Activated CD4-positive, alpha-beta T cell treated with anti-CD3 and anti-CD28 coated beads for 4 hours (primary cell): ENCODE data around the gene PPP1R12B.
"Not testable (repeated sequence)": the region's sequence is repeated elsewhere in the genome, so short reads cannot be mapped to it uniquely, and the experiment has no call there.

Source experiments
- DNase-seq, 2 donors: peaks; one replicate each; pipeline ENCODE4 v3.0.0-alpha.2; 2020

Gene PPP1R12B

DNA sequence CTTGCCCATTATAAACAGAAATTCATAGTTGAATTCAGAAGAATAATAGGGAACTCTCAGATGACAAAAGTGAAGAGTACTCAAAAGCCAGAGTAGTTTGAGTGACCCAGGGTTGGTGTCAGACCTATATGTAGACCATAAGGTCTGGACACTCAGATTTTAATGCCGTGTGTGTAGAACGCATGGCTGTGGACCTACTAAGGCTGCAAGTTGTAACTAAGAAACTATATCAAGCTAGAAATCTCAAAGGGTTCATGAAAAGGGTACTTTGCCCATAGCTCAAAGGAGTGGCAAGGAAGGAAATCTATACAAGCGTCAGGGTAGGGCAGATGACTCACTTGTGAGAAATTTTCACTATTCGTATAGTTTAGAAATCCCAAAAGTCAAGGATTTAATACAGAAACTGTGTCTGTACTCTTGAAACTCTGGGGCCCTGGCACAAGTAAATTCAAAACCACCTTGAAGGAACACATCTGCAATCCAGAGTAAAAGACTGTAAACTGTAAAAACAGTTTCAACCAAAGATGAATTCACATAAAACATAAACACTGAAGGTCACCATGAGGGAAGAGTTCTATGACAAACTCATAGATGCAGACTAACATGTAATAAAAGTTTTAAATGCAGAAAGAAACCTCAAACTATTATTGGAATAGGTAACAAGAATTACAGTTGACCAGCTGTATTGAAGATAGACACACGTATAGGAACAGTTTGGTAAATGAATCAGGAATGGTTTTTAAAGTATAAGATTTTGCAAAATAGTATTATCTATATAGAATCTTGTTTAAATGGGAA lies 108.1 kb downstream of the PPP1R12B start:
- DNase-seq: not testable (repeated sequence)

DNA sequence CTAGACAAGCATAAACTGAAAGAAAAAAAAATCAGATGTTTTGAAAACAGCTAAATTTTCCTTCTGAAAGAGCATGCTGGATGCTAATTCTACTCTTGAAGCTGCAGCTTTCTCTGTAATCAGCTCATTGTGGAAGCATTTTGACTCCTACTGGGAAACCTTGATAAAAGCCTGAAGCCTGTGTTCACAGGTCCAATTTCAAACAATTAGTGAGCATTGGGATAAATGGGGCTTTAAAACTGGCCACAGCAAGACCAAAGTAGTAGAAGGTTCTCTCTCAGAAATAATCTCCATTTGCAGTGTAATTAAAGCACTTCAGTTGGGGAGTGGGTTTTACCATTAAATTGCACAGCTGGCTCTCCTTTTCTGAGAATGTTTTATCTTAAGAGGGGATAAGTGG lies 110.2 kb downstream of the PPP1R12B start:
- DNase-seq: not testable (repeated sequence)

DNA sequence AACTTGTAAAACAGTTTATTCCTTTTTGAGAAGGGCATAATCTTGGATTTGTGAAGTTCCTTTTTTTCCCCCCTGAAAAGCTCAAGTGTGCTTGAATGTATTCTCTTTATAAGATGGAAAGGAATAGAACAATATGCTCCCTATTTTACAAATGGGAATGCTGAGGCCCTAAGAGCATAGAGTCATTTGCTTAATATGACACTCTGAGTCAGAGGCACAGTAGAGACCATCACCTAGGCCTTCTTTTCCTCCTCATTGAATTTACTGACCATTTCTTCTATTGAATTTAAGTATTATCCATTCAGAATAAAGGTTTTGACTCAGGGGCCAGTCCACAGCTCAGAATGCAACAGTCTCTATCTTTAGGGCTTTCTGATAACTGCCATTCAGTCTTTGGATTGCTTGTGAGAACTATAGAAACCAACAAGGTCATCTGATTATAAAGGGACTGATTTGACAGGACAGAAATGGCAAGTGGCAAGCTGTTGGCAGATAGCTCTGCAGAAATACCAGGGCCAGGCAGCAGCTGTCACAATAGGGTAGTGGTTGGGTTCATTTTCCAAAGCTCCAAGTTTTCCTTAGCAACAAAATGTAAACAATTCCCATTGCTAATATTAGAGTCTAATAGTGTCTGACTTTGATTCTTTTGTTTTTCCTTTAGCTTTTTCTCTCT lies 111.1 kb downstream of the PPP1R12B start:
- DNase-seq: not testable (repeated sequence)

DNA sequence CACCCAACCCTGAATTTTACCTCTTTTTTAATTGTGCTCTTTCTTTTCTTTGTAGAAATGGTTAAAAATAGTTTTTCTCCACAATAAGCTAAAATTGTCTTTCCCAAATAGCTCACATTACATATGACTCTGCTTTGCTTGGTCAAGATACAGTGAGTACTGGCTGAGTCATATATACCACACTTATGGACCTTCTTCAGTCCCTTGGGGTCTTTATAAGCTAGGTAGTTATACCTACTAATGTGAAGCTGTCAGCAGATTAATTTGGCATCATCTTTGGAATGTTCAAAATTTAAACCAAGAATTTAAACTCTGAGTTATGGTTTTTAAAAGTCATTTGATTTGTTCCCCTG lies 111.6 kb downstream of the PPP1R12B start:
- not testable (repeated sequence) for DNase-seq

DNA sequence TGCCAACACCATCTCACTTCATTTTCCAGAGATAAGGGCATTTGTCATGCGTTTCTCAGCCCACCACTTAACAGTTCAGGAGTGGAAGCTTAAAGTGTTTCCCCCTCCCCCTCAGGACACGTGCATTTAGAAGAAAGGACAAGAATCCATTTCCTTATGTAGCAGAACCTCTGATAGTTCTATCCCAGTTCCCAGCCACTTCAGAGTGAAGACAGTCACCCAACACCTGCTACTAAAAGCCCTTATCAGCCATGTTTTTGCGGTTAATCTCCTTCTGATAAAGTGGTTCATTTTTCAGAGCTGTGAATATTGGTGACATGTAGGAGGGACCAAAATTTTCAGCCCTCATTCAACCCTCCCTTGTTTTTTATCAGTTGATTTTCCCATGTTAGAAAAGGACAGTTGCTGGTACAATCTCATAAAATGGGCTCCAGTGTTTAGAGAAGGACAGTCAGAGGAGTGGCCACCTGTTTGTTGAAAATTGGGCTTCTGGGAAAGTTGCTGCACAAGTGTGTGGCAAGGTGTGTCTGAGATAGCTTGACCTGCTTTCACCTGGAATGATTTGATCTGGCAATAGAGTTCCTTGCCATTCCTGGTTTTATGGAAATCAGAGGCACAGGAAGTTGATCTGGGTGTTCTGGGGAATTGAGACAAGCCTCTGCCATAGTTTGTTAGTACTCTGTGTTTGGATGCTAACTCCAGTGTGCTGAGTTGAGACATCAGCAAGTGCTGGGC lies 114.0 kb downstream of the PPP1R12B start:
- DNase-seq: no peak

DNA sequence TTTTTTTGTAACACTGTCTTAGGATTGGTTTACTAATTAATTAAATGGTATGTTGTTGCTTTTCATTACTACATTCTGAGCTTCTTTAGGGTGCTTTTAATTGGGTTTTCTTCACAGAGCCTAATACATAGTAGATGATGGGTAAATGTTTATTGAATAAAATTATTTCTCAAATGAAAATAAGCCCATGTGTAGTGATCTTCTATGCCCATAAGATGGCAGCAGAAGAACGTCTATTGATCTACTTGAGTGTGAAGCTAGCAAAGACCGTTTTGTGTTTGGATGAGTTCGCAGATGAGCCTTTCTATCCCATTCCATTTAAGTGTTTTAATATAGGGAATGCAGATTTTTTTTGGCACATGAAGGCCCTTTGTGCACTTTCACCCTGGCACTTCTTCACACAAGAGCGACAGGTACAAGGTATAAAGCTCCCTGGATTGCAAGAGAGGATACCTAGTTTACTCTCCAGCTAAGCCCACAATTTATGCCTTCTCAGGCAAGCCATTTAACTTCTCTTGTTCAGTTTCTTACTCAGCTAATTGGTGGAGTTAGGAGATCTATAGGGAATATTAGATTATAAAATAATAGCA lies 115.7 kb downstream of the PPP1R12B start:
- peak in 1 of 2 donors; percentile 9 for DNase-seq

DNA sequence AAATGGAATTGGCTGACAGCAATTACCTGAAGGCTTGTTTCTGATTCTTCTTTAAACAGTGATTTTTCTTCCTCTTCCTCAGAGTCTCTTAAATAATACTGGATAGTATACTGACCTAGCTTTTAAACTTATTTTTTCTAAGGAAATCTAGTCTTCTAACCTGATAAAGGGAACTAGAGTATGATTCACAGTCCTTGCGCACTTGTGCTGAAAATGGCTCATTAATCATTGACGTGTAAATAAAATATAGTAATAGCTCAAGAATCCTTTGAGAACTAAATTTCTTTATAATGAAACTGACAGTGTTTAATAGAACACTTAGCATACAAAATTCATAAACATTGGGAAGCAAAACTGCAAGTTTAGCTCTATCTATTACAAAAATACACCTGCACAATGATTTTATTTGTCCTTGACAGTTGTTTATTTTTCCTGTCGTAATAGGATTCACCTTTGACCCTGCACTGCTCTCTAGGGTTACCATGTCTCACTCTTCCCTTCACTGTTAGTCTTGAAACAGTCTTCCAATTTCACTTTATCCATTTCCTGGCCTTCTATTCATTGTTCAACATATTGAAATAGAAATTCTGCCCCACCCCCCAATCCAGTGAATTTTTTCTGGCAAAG lies 117.3 kb downstream of the PPP1R12B start:
- not testable (repeated sequence) for DNase-seq

DNA sequence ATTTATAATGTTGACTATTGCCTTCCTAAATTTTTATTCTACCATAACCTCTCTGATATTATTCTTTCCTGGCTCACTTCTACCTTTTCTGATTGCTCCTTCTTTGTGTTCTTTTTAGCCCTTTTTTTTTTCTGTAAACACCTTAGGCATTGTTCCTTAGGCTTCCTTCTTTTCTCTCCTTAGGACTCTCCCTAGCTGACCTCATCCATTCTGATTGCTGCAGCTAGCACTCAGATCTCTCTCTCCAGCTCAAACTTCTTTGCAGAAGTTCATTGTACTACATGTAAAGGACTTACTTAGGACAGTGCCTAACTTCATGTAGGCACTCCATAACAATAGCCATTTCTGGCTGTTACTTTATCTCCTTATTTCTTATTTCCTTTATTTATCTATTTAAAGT lies 117.8 kb downstream of the PPP1R12B start:
- not testable (repeated sequence) for DNase-seq

DNA sequence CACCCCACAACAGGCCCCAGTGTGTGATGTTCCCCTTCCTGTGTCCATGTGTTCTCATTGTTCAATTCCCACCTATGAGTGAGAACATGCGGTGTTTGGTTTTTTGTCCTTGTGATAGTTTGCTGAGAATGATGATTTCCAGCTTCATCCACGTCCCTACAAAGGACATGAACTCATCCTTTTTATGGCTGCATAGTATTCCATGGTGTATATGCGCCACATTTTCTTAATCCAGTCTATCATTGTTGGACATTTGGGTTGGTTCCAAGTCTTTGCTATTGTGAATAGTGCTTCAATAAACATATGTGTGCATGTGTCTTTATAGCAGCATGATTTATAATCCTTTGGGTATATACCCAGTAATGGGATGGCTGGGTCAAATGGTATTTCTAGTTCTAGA lies 118.9 kb downstream of the PPP1R12B start:
- DNase-seq: not testable (repeated sequence)

DNA sequence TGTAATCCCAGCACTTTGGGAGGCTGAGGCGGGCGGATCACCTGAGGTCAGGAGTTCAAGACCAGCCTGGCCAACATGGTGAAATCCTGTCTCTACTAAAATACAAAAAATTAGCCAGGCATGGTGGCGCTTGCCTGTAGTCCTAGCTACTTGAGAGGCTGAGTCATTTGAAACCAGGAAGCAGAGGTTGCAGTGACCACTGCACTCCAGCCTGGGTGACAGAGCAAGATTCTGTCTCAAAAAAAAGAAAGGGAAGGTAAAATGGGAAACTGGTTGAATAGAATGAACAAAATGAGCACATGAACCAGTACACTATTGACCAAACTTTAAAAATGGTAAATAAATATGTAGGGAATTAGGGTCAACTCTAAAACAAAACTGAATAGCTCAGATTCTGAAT lies 120.2 kb downstream of the PPP1R12B start:
- not testable (repeated sequence) for DNase-seq

DNA sequence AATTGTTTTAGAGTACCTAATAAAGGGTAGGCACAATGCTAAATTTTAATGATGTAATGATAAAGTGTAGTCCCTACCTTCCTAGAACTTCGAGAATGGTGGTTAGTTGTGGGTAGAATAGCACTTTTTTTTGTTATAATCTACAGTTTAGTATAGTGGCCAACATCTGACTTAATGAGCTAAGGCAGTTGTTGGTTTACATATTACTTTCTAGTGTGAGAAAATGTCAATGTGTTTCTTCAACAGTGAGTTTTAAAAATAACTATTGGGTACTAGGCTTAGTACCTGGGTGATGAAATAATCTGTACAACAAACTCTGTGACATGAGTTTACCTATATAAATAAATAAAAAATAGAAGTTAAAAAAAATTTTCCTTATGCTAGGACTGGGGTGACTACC lies 120.6 kb downstream of the PPP1R12B start:
- DNase-seq: not testable (repeated sequence)

DNA sequence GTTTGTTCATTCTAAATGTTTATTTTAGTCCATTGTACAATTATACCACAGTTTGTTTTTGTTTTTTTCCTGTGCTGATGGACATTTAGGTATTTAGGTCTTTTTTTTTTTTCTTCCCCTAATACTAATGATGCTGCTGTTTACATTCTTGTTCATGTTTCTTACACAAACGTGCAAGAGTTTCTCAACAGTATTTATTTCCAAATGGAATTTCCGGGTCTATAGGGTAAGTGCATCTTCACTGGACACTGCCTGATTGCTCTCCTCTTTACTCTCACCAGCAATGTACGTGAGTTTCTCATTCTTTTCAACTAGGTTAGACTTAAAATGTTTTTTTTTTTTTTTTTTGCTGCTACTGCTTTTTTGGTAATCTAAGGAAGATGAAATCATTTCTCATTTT lies 122.7 kb downstream of the PPP1R12B start:
- no peak for DNase-seq

DNA sequence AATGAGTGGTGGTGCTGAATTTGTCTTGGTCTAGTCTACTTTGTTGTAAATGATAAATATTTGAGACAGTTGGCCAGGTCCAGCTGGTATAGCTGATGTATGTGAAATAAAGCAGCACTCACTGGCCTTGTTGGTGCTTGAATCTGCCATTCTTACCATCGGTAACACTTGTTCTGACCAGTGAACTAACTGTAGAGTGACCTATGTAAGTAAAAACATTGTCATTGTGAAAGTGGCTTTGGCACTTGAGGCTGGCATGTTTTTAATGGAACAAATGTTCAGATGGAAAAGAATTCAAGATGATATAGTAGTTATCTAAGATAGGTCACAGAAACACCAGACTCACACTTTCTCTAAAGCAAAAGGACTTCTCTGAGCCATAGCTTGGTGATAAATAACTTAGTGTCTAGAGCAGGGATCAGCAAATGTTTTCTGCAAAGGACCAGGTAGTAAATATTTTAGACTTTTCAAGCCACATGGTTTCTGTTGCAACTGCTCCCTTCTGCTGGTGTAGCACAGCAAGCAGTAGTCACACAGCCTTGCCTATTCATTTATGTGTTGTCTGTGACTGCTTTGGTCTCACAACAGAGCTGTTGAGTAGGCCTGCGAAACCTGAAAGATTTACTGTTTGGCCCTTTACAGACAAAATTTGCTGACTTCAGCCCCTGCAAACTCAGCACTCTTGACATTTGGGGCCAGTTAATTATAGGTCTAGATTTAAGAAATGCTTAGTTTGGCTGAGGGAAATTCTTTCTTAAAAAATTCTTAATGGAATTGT lies 124.0 kb downstream of the PPP1R12B start:
- not testable (repeated sequence) for DNase-seq

DNA sequence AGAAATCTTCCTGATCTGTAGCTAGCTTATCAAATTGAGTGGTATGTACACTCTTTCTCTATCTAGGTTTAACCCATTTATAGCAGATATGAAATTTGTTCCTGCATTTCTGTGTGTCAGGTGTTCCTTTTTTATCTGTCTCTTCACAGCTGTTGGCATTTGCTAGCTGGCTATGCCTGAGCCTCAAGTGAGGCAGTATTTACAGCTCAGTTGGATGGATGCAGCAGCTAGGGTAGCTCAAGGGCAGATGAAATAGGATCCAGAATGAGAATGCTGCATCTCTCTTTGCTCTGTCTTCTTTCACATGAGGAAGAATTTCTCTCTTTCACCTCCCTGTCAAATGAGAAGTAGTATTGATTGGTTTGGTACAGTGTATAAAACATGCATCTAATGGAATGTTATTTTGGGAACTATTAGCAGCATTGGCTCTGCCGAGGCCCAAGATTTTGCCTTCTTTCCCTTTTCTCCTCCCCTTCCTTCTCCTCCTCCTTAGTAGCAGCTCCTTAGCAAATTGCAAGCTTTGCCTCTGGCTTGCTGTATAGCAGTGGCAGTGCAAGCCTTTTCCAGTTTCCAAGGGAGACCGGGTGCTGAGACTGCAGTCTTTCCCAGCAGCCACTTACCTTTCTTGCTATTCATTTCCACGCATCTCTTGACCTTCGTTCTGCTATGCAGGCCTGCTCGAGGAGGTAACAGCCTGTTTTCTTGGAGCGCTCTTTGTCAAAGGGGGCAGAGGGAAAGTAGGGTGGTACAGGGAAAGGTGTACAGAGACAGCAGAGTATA lies 125.0 kb downstream of the PPP1R12B start:
- DNase-seq: not testable (repeated sequence)

DNA sequence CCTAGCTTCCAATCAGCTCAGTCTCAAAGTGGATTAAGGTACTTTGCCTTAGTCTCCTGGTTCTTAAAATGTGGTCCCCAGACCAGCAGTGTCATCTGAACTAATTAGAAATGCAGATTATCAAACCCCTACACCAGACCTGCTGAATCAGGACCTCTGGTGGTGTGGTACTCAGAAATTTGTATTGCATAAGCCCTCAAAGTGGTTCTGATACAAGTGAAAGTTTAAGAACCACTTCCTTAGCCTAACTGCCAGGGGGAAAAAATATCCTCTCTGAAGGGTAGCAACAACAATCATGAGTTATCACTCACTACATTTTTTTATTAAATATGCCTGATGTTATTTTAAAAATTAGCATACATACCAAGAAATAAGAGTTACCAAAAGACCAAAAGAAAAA lies 131.2 kb downstream of the PPP1R12B start:
- not testable (repeated sequence) for DNase-seq

DNA sequence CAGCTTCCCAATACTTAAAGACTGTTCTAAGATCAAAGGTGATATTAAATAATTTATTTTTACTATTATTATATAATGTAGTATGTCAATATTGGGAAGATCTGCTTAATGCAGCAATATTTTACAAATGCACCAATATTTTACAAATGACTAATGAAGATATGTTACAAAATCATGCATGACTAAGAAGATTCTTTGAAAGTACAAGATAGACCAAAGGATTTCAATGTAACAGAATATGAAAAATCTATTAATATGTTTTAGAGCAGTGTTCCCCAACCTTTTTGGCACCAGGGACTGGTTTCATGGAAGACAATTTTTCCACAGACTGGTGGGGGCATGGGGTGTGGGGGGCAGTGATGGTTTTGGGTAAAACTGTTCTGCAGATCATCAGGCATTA lies 132.1 kb downstream of the PPP1R12B start:
- not testable (repeated sequence) for DNase-seq

DNA sequence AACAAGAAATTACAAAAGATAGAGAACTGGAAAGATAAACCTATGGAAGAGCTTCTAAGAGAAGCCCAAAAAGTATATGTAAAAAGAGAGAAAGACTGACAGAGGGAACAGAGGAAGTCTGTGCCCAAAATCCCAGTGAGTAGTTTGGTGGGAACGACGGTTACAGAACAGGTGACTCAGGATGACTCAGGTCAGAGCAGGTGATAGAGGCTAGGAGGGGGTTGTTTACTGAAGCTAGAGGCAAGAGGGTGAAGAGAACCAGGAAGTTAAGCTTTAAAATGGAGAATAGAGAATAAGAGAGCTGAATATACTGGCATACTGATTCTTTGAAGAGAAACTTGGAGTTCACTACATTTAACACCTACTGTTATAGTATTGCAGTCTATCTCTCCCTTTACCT lies 134.9 kb downstream of the PPP1R12B start:
- not testable (repeated sequence) for DNase-seq

DNA sequence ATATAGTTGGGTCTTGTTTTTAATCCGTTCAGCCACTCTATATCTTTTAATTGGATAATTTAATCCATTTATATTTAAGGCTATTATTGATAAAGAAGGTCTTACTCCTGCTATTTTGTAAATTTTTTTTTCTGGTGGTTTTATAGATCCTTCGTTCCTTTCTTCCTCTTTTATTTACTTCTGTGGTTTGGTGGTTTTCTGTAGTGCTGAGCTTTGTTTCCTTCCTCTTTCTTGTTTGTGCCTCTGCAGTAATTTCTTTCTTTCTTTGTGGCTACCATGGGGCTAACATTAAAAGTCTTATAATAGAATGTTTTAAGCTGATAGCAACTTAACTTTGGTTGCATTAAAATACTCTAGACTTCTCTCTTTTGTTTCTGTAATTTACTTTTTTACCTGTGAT lies 135.5 kb downstream of the PPP1R12B start:
- DNase-seq: not testable (repeated sequence)

DNA sequence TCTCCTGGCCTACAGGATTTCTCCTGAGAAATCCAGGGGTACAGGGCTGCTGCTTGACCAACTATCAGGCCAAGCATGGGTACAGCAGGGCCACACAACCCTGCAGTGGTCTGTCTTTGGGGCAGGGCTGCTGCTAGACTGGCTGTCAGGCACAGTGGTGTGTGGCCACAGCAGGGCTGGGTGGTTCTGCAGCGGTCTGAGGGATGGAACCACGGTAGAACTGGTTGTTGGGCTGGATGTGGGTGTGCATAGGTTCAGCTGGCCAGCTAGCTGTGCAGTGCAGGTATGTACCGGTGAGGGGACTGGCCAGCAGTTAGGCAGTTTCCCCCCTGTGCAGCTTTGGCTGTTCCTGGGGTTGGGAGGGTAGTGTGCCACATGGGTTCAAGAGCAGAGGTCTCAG lies 136.3 kb downstream of the PPP1R12B start:
- DNase-seq: not testable (repeated sequence)

DNA sequence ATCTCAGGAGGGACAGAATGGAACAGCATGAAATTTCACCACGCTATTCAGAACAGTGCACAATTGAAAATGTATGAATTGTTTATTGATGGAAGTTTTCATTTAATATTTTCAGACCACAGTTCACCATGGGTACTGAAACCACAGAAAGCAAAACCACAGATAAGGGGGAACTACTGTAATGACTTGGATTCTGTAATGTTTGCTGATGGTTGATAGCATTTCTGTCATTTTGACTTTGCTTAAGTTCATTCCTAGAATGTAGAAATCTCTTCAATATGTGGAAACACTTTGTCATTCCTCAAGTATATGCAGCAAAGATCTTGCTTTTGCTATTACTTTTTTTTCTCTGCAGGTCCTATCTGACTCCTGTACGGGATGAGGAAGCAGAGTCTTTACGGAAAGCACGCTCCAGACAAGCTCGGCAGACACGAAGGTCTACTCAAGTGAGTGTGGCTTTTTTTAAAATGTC lies 139.7 kb downstream of the PPP1R12B start:
- not testable (repeated sequence) for DNase-seq

DNA sequence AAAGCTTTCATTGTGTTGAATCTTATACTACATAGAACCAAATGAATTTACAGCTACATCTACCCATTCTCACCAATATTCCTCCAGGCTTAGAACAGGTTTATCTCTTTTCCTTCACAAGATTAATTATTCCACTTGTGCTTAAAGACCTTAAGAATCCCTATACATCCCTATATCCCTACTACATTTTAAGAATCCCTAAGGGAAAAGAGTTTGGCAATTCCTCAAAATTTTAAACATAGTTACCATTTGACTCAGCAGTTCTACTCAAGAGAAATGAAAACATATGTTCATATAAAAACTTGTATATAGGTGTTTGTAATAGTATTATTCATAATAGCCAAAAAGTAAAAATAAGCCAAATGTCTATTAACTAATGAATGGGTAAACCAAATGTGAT lies 140.6 kb downstream of the PPP1R12B start:
- DNase-seq: not testable (repeated sequence)
